Neural progenitor cell (in vitro differentiated cells): ENCODE data around the gene LY86. TPM values are rescaled to one million over a fixed set of nuclear protein-coding genes. Genes with fewer than 3 reads are reported as not detected.

Source experiments
- DNase-seq: peaks from one replicate; pipeline ENCODE4 v3.0.0-alpha.2; 2016; ENCODE audit warnings: low spot score
- H2AFZ ChIP-seq: fragments of 200-600 bp; sonication (generic); replicated peaks from 2 replicates; pipeline ENCODE4 v1.6.1; 2016; ENCODE audit warnings: antibody characterized with exemption
- H3F3A ChIP-seq: fragments of 200-600 bp; sonication (generic); 2 replicates; pipeline ENCODE4 v1.6.1; 2016; ENCODE audit warnings: antibody characterized with exemption, low read depth
- H3K27ac ChIP-seq: fragments of 200-600 bp; sonication (generic); 2 replicates; pipeline ENCODE4 v1.5.1; 2016; ENCODE audit warnings: mild to moderate bottlenecking
- H3K27me3 ChIP-seq: fragments of 200-600 bp; sonication (generic); 2 replicates; pipeline ENCODE4 v1.6.1; 2016; ENCODE audit warnings: mild to moderate bottlenecking, moderate library complexity
- H3K36me3 ChIP-seq: fragments of 200-600 bp; sonication (generic); 2 replicates; pipeline ENCODE4 v1.5.1; 2016
- H3K4me1 ChIP-seq: fragments of 200-600 bp; sonication (generic); 2 replicates; pipeline ENCODE4 v1.6.1; 2016; ENCODE audit warnings: mixed run types
- H3K4me2 ChIP-seq: fragments of 200-600 bp; sonication (generic); 2 replicates; pipeline ENCODE4 v1.6.1; 2016
- H3K4me3 ChIP-seq: fragments of 200-600 bp; sonication (generic); 2 replicates; pipeline ENCODE4 v1.5.1; 2016
- H3K79me2 ChIP-seq: fragments of 200-600 bp; sonication (generic); 2 replicates; pipeline ENCODE4 v1.6.1; 2016; ENCODE audit warnings: low read depth
- H3K9ac ChIP-seq: fragments of 200-600 bp; sonication (generic); 2 replicates; pipeline ENCODE4 v1.6.1; 2016
- H3K9me3 ChIP-seq: fragments of 200-600 bp; sonication (generic); 2 replicates; pipeline ENCODE4 v1.5.1; 2016; ENCODE audit warnings: low read depth
- H4K20me1 ChIP-seq: fragments of 200-600 bp; sonication (generic); 2 replicates; pipeline ENCODE4 v1.6.1; 2016; ENCODE audit warnings: low read depth
- H3K27ac Mint-ChIP-seq: 3 replicates; pipeline ENCODE4 v1.8.0; 2021; ENCODE audit warnings: mixed read lengths
- H3K27me3 Mint-ChIP-seq: 2 replicates; pipeline ENCODE4 v1.8.0; 2022; ENCODE audit warnings: low read depth, mild to moderate bottlenecking, inconsistent platforms, moderate library complexity, mixed read lengths; ENCODE audit not compliant: insufficient read depth
- H3K36me3 Mint-ChIP-seq: 3 replicates; pipeline ENCODE4 v1.8.0; 2021; ENCODE audit warnings: mixed read lengths
- H3K4me1 Mint-ChIP-seq: 3 replicates; pipeline ENCODE4 v1.8.0; 2021; ENCODE audit warnings: mixed read lengths
- H3K4me3 Mint-ChIP-seq: 3 replicates; pipeline ENCODE4 v1.8.0; 2021; ENCODE audit warnings: mild to moderate bottlenecking, moderate library complexity, mixed read lengths
- H3K9me3 Mint-ChIP-seq: 3 replicates; pipeline ENCODE4 v1.8.0; 2020; ENCODE audit warnings: mixed read lengths
- CTCF ChIP-seq: fragments of 200-600 bp; sonication (generic); IDR thresholded peaks from 2 replicates; pipeline ENCODE4 v1.5.1; 2017; ENCODE audit warnings: antibody characterized with exemption, mild to moderate bottlenecking
- EZH2 ChIP-seq: fragments of 200-600 bp; sonication (generic); IDR thresholded peaks from 2 replicates; pipeline ENCODE4 v1.6.1; 2017; ENCODE audit warnings: antibody characterized with exemption, mild to moderate bottlenecking, moderate library complexity
- EZH2phosphoT487 ChIP-seq: fragments of 200-600 bp; sonication (generic); IDR thresholded peaks from 2 replicates; pipeline ENCODE4 v1.6.1; 2017; ENCODE audit warnings: antibody characterized with exemption
- total RNA-seq: library from RNA; depleted of rRNA; stranded (reverse); fragments of >200 nt; gene quantifications from 2 replicates; pipeline ENCODE4 v1.2.3, GENCODE V29; 2015; ENCODE audit warnings: low replicate concordance

LY86 gene
- total RNA-seq, 1 donor from 2014 or later = not detected

GRCh38 chr6:6543181-6543879 lies 45.2 kb upstream of the LY86 start:
- no peak overlapping the region for H3K27ac Mint-ChIP-seq
- Histone ChIP-seq H3K79me2 (no peaks in the 10 kb centered on the region), H3K36me3 (no peaks in the 10 kb centered on the region), H3K9me3 (no peaks in the 10 kb centered on the region), H3K4me1 (peaks cover 4% of the 10 kb centered on the region), H3F3A (no peaks in the 10 kb centered on the region), H3K4me3 (no peak overlapping the region), H3K27me3 (peaks cover 35% of the 10 kb centered on the region), H4K20me1 (no peaks in the 10 kb centered on the region), H3K4me2 (no peak overlapping the region), H3K9ac (no peak overlapping the region), H2AFZ (no peak overlapping the region), H3K27ac (no peak overlapping the region)
- no peak overlapping the region for H3K4me3 Mint-ChIP-seq
- no peaks in the 10 kb centered on the region for H3K36me3 Mint-ChIP-seq
- H3K27me3 Mint-ChIP-seq = peaks cover 3% of the 10 kb centered on the region
- H3K9me3 Mint-ChIP-seq = peaks cover 3% of the 10 kb centered on the region
- no peak for DNase-seq
- H3K4me1 Mint-ChIP-seq = peaks cover 12% of the 10 kb centered on the region
- TF ChIP-seq EZH2phosphoT487 = no peak

GRCh38 chr6:6545616-6546317 lies 42.8 kb upstream of the LY86 start:
- H3K27ac Mint-ChIP-seq = no peak overlapping the region
- peaks cover 3% of the 10 kb centered on the region for H3K27me3 Mint-ChIP-seq
- peaks cover 12% of the 10 kb centered on the region for H3K4me1 Mint-ChIP-seq
- no peak for TF ChIP-seq CTCF
- peak; percentile 38 for TF ChIP-seq EZH2
- TF ChIP-seq EZH2phosphoT487 = no peak
- Histone ChIP-seq H3K9me3 (no peaks in the 10 kb centered on the region), H3K27ac (no peak overlapping the region), H3F3A (no peaks in the 10 kb centered on the region), H3K4me2 (peak overlapping the region; percentile 95), H3K4me1 (peaks cover 4% of the 10 kb centered on the region), H3K4me3 (peak overlapping the region; percentile 57), H3K79me2 (no peaks in the 10 kb centered on the region), H4K20me1 (no peaks in the 10 kb centered on the region), H3K36me3 (no peaks in the 10 kb centered on the region), H2AFZ (peak overlapping the region; percentile 96), H3K27me3 (peaks cover 28% of the 10 kb centered on the region), H3K9ac (no peak overlapping the region)
- no peaks in the 10 kb centered on the region for H3K36me3 Mint-ChIP-seq
- H3K4me3 Mint-ChIP-seq = peak overlapping the region; percentile 49
- DNase-seq = no peak
- peaks cover 3% of the 10 kb centered on the region for H3K9me3 Mint-ChIP-seq

GRCh38 chr6:6546318-6547109 lies 42.0 kb upstream of the LY86 start:
- DNase-seq = peak; percentile 79
- TF ChIP-seq EZH2 = peak; percentile 60
- TF ChIP-seq CTCF = no peak
- no peak for TF ChIP-seq EZH2phosphoT487
- Histone ChIP-seq H3F3A (no peaks in the 10 kb centered on the region), H3K4me1 (peaks cover 4% of the 10 kb centered on the region), H3K4me3 (peak overlapping the region; percentile 57), H3K27ac (no peak overlapping the region), H4K20me1 (no peaks in the 10 kb centered on the region), H3K9me3 (no peaks in the 10 kb centered on the region), H3K9ac (no peak overlapping the region), H3K4me2 (peak overlapping the region; percentile 95), H3K79me2 (no peaks in the 10 kb centered on the region), H2AFZ (peak overlapping the region; percentile 96), H3K36me3 (no peaks in the 10 kb centered on the region), H3K27me3 (peaks cover 28% of the 10 kb centered on the region)
- Mint-ChIP-seq H3K4me3 (peak overlapping the region; percentile 83), H3K9me3 (peaks cover 3% of the 10 kb centered on the region), H3K36me3 (no peaks in the 10 kb centered on the region), H3K27me3 (peaks cover 3% of the 10 kb centered on the region), H3K4me1 (peaks cover 12% of the 10 kb centered on the region), H3K27ac (no peak overlapping the region)
